SK-N-MC (cell line): ENCODE measurements around the gene DNTTIP2.

Experiments
- EZH2 ChIP-seq: fragments of 200-600 bp; sonication (generic); IDR thresholded peaks from one replicate; pipeline ENCODE4 v1.6.1; 2017; ENCODE audit warnings: antibody characterized with exemption
- FOXP2 ChIP-seq: optimal IDR thresholded peaks from 2 replicates; pipeline ENCODE3; 2011; ENCODE audit warnings: mild to moderate bottlenecking, moderate library complexity; ENCODE audit not compliant: insufficient read depth; ENCODE audit errors: extremely low read length, control extremely low read depth
- POLR2AphosphoS5 ChIP-seq: IDR thresholded peaks from 2 replicates; pipeline ENCODE4 v1.6.1; 2012; ENCODE audit warnings: mild to moderate bottlenecking, low read depth, low read length, borderline replicate concordance

GRCh38 chr1:93847811-93848288 is 31.2 kb downstream of the DNTTIP2 start:
- TF ChIP-seq FOXP2 (no peak), EZH2 (no peak), POLR2AphosphoS5 (peak; percentile 25)
